Trophoblast cell (in vitro differentiated cells and primary cell): ENCODE data around the gene MEOX1.

Experiments used
- DNase-seq, 2 donors: peaks; one replicate each; pipeline ENCODE4 v3.0.0-alpha.2; 2016
- H2AFZ ChIP-seq: 2 replicates; pipeline ENCODE4 v1.6.1; 2013; ENCODE audit warnings: low read length, moderate library complexity, mild to moderate bottlenecking; ENCODE audit not compliant: insufficient read depth, poor library complexity
- H2AK5ac ChIP-seq: 2 replicates; pipeline ENCODE4 v1.6.1; 2013; ENCODE audit warnings: mild to moderate bottlenecking, low read length
- H2BK120ac ChIP-seq: 2 replicates; pipeline ENCODE4 v1.6.1; 2013; ENCODE audit warnings: low read length, mild to moderate bottlenecking, moderate library complexity; ENCODE audit not compliant: insufficient read depth, poor library complexity
- H2BK12ac ChIP-seq: 2 replicates; pipeline ENCODE4 v1.6.1; 2013; ENCODE audit warnings: mild to moderate bottlenecking, low read length, moderate library complexity
- H2BK5ac ChIP-seq: 2 replicates; pipeline ENCODE4 v1.6.1; 2013; ENCODE audit warnings: low read length, low read depth, moderate library complexity, mild to moderate bottlenecking; ENCODE audit not compliant: poor library complexity
- H3K14ac ChIP-seq: 2 replicates; pipeline ENCODE4 v1.6.1; 2013; ENCODE audit warnings: mild to moderate bottlenecking, low read length
- H3K18ac ChIP-seq: 2 replicates; pipeline ENCODE4 v1.6.1; 2013; ENCODE audit warnings: mild to moderate bottlenecking, low read length
- H3K23ac ChIP-seq: 2 replicates; pipeline ENCODE4 v1.6.1; 2013; ENCODE audit warnings: low read length
- H3K27ac ChIP-seq: 2 replicates; pipeline ENCODE4 v1.5.1; 2013; ENCODE audit warnings: low read depth, mild to moderate bottlenecking, inconsistent platforms, low read length, moderate library complexity
- H3K27me3 ChIP-seq: 2 replicates; pipeline ENCODE4 v1.6.1; 2013; ENCODE audit warnings: inconsistent platforms, mild to moderate bottlenecking, low read length, moderate library complexity; ENCODE audit not compliant: insufficient read depth
- H3K36me3 ChIP-seq, 2 experiments: 1 replicate in 1 of 2; 2 replicates in 1 of 2; pipeline ENCODE4 v1.6.1; 2013; ENCODE audit warnings: low read length in 2 of 2, mild to moderate bottlenecking in 2 of 2, moderate library complexity in 1 of 2; ENCODE audit not compliant: insufficient read depth in 2 of 2, control insufficient read depth in 1 of 2
- H3K4ac ChIP-seq: 2 replicates; pipeline ENCODE4 v1.6.1; 2013; ENCODE audit warnings: low read depth, mild to moderate bottlenecking, low read length, moderate library complexity
- H3K4me1 ChIP-seq, 2 experiments: 1 replicate in 1 of 2; 2 replicates in 1 of 2; pipeline ENCODE4 v1.6.1; 2013; ENCODE audit warnings: low read length in 2 of 2, mild to moderate bottlenecking in 2 of 2, moderate library complexity in 1 of 2; ENCODE audit not compliant: insufficient read depth in 2 of 2, control insufficient read depth in 1 of 2
- H3K4me2 ChIP-seq: 2 replicates; pipeline ENCODE4 v1.6.1; 2013; ENCODE audit warnings: inconsistent platforms, mild to moderate bottlenecking, low read length, moderate library complexity
- H3K4me3 ChIP-seq: 2 replicates; pipeline ENCODE4 v1.5.1; 2013; ENCODE audit warnings: mild to moderate bottlenecking, low read depth, low read length, inconsistent platforms
- H3K79me1 ChIP-seq: one replicate; pipeline ENCODE4 v1.6.1; 2013; ENCODE audit warnings: low read length
- H3K79me2 ChIP-seq: 2 replicates; pipeline ENCODE4 v1.6.1; 2013; ENCODE audit warnings: low read length, mild to moderate bottlenecking; ENCODE audit not compliant: control insufficient read depth, insufficient read depth, poor library complexity
- H3K9ac ChIP-seq: 2 replicates; pipeline ENCODE4 v1.6.1; 2013; ENCODE audit warnings: mild to moderate bottlenecking, low read length
- H3K9me3 ChIP-seq: 2 replicates; pipeline ENCODE4 v1.6.1; 2013; ENCODE audit warnings: low read depth, mild to moderate bottlenecking, control low read depth, inconsistent platforms, low read length; ENCODE audit not compliant: insufficient read depth
- H4K12ac ChIP-seq: 2 replicates; pipeline ENCODE4 v1.6.1; 2013; ENCODE audit warnings: low read depth, mild to moderate bottlenecking, low read length, moderate library complexity
- H4K8ac ChIP-seq: 2 replicates; pipeline ENCODE4 v1.6.1; 2013; ENCODE audit warnings: low read depth, mild to moderate bottlenecking, low read length, moderate library complexity
- H4K91ac ChIP-seq: one replicate; pipeline ENCODE4 v1.6.1; 2013; ENCODE audit warnings: low read depth, mild to moderate bottlenecking, low read length, moderate library complexity
- WGBS: extraction: QIAGEN DNeasy Blood & Tissue Kit; methylation state at CpG from one replicate; pipeline ENCODE4 v1.1.7; 2013; ENCODE audit warnings: missing lambda C conversion rate; ENCODE audit not compliant: insufficient read length, insufficient coverage; ENCODE audit errors: extremely low coverage; 5-methylcytosine and 5-hydroxymethylcytosine counted together

Gene MEOX1

GRCh38 chr17:43698678-43699437 lies 37.1 kb upstream of the MEOX1 start:
- no peak overlapping the region for H3K14ac ChIP-seq
- H3K9ac ChIP-seq: no peak overlapping the region
- WGBS: no CpG with 5 or more reads among the region's 7 CpGs
- H4K91ac ChIP-seq: no peak overlapping the region
- H3K23ac ChIP-seq: no peak overlapping the region
- no peak overlapping the region for H3K18ac ChIP-seq
- H2BK12ac ChIP-seq: no peak overlapping the region
- H2BK5ac ChIP-seq: no peak overlapping the region
- no peak for DNase-seq
- no peaks in the 10 kb centered on the region for H3K36me3 ChIP-seq
- H3K79me2 ChIP-seq: no peaks in the 10 kb centered on the region
- H3K4me1 ChIP-seq: no peaks in the 10 kb centered on the region
- H3K27ac ChIP-seq: no peak overlapping the region
- no peak overlapping the region for H4K8ac ChIP-seq
- H3K4ac ChIP-seq: no peak overlapping the region
- peaks cover 3% of the 10 kb centered on the region for H3K9me3 ChIP-seq
- no peak overlapping the region for H2AK5ac ChIP-seq
- no peak overlapping the region for H3K4me3 ChIP-seq
- H4K12ac ChIP-seq: no peak overlapping the region
- H3K4me2 ChIP-seq: no peak overlapping the region
- H2AFZ ChIP-seq: no peak overlapping the region
- no peaks in the 10 kb centered on the region for H3K79me1 ChIP-seq
- H2BK120ac ChIP-seq: no peak overlapping the region
- no peaks in the 10 kb centered on the region for H3K27me3 ChIP-seq

- Histone ChIP-seq H4K91ac (no peak overlapping the region), H3K27me3 (no peaks in the 10 kb centered on the region), H3K4me2 (no peak overlapping the region), H3K4me1 (no peaks in the 10 kb centered on the region), H2BK120ac (no peak overlapping the region), H3K79me2 (no peaks in the 10 kb centered on the region), H3K14ac (no peak overlapping the region), H3K79me1 (no peaks in the 10 kb centered on the region), H2BK5ac (no peak overlapping the region), H3K9ac (no peak overlapping the region), H2AK5ac (no peak overlapping the region), H3K27ac (no peak overlapping the region), H3K18ac (no peak overlapping the region), H3K4ac (no peak overlapping the region), H3K23ac (no peak overlapping the region), H3K9me3 (peaks cover 3% of the 10 kb centered on the region), H3K36me3 (no peaks in the 10 kb centered on the region), H3K4me3 (no peak overlapping the region), H2BK12ac (no peak overlapping the region), H2AFZ (no peak overlapping the region), H4K12ac (no peak overlapping the region), H4K8ac (no peak overlapping the region)
- no peak for DNase-seq
- no CpG with 5 or more reads among the region's 10 CpGs for WGBS
These were observed 36.2 kb upstream of the MEOX1 start for GRCh38 chr17:43697937-43698336.

DNA sequence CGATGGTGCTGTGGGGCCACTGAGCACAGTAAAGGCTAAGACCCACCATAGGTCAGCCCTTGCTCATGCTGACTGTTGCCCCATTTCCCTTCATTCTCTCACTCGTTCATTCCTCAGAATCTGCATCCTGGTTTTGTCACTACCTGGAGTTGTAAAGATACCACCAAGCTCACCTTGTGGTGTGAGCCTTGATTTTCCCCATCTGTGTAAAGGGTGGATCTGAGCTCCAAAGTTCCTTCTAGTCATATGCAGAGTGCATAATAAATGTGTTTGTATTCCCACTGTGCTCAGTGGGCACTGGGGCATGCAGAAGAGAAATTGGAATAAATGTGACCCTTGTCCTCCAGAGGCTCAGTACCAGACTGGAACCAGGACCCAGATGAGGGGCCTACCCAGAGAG lies 35.2 kb upstream of the MEOX1 start:
- H3K23ac ChIP-seq: no peak overlapping the region
- H2AK5ac ChIP-seq: no peak overlapping the region
- DNase-seq: no peak

GRCh38 chr17:43695970-43696865 lies 34.5 kb upstream of the MEOX1 start:
- no peak overlapping the region for H3K23ac ChIP-seq
- H3K4me2 ChIP-seq: no peak overlapping the region
- no peak overlapping the region for H3K4me3 ChIP-seq
- H3K4ac ChIP-seq: no peak overlapping the region
- H4K8ac ChIP-seq: no peak overlapping the region
- no peak overlapping the region for H3K14ac ChIP-seq
- no peak overlapping the region for H3K9ac ChIP-seq
- H3K18ac ChIP-seq: no peak overlapping the region
- H2AFZ ChIP-seq: no peak overlapping the region
- peaks cover 3% of the 10 kb centered on the region for H3K9me3 ChIP-seq
- no peak for DNase-seq
- H2BK120ac ChIP-seq: no peak overlapping the region
- WGBS: no CpG with 5 or more reads among the region's 12 CpGs
- no peak overlapping the region for H4K12ac ChIP-seq
- H2AK5ac ChIP-seq: no peak overlapping the region
- H2BK5ac ChIP-seq: no peak overlapping the region
- no peak overlapping the region for H3K27ac ChIP-seq
- no peaks in the 10 kb centered on the region for H3K27me3 ChIP-seq
- H3K36me3 ChIP-seq: no peaks in the 10 kb centered on the region
- no peak overlapping the region for H4K91ac ChIP-seq
- no peaks in the 10 kb centered on the region for H3K4me1 ChIP-seq
- no peaks in the 10 kb centered on the region for H3K79me2 ChIP-seq
- no peaks in the 10 kb centered on the region for H3K79me1 ChIP-seq
- H2BK12ac ChIP-seq: no peak overlapping the region

More for the DNA sequence above, 35.2 kb upstream of the MEOX1 start:
- Histone ChIP-seq H2AFZ (no peak overlapping the region), H3K27ac (no peak overlapping the region), H3K36me3 (no peaks in the 10 kb centered on the region), H3K18ac (no peak overlapping the region), H4K91ac (no peak overlapping the region), H3K4me1 (no peaks in the 10 kb centered on the region), H3K4me2 (no peak overlapping the region), H3K79me2 (no peaks in the 10 kb centered on the region), H2BK12ac (no peak overlapping the region), H3K9me3 (peaks cover 3% of the 10 kb centered on the region), H4K12ac (no peak overlapping the region), H2BK5ac (no peak overlapping the region), H3K4me3 (no peak overlapping the region), H3K14ac (no peak overlapping the region), H4K8ac (no peak overlapping the region), H3K9ac (no peak overlapping the region), H3K27me3 (no peaks in the 10 kb centered on the region), H3K79me1 (no peaks in the 10 kb centered on the region), H3K4ac (no peak overlapping the region), H2BK120ac (no peak overlapping the region)
- WGBS: no CpG with 5 or more reads among the region's 2 CpGs
